ENCODE measurements around the gene FHL3.

Gene FHL3

GRCh38 chr1:37954316-37954971, 50.9 kb downstream of the FHL3 start:
- Histone ChIP-seq H3K27me3 (no peaks in the 10 kb centered on the region), H3K36me3 (peaks cover 34% of the 10 kb centered on the region), H3K4me3 (ENCODE audit: low read depth in 1 of 2, low read length in 1 of 2) (no peak overlapping the region), H3K27ac (no peak overlapping the region), H3K4me1 (ENCODE audit: control insufficient read depth in 1 of 2, insufficient read depth in 1 of 2, low read depth in 1 of 2, low read length in 1 of 2) (no peaks in the 10 kb centered on the region), H3K9me3 (no peaks in the 10 kb centered on the region)
- no peak for TF ChIP-seq CTCF (IDR thresholded peaks at IDR 0.05)

DNA sequence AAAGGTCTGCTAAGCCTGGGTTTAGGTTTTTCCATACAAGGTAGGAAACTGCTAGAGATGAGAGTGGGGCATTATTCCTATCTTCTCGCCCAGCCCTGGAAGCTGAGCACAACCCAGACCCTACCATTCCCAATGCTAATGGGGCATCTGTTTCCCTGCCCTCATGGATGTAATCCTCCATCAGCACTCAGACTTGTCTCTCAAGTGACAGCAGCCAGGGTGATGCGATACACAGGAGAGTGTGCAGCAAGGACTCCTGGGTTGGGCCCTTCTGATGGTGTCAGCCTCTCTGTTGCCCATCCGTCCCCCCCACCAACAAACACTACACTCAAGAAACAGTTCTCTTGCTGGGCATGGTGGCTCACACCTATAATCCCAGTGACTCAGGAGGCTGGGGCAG, 52.6 kb downstream of the FHL3 start:
- H3K4me1 ChIP-seq (ENCODE audit: control insufficient read depth in 1 of 2, insufficient read depth in 1 of 2, low read depth in 1 of 2, low read length in 1 of 2): no peaks in the 10 kb centered on the region
- no peak for TF ChIP-seq CTCF (IDR thresholded peaks at IDR 0.05)
- peaks cover 17% of the 10 kb centered on the region for H3K36me3 ChIP-seq
- no peaks in the 10 kb centered on the region for H3K9me3 ChIP-seq
- H3K27ac ChIP-seq: no peak overlapping the region
- H3K4me3 ChIP-seq (ENCODE audit: low read depth in 1 of 2, low read length in 1 of 2): no peak overlapping the region
- H3K27me3 ChIP-seq: no peaks in the 10 kb centered on the region

DNA sequence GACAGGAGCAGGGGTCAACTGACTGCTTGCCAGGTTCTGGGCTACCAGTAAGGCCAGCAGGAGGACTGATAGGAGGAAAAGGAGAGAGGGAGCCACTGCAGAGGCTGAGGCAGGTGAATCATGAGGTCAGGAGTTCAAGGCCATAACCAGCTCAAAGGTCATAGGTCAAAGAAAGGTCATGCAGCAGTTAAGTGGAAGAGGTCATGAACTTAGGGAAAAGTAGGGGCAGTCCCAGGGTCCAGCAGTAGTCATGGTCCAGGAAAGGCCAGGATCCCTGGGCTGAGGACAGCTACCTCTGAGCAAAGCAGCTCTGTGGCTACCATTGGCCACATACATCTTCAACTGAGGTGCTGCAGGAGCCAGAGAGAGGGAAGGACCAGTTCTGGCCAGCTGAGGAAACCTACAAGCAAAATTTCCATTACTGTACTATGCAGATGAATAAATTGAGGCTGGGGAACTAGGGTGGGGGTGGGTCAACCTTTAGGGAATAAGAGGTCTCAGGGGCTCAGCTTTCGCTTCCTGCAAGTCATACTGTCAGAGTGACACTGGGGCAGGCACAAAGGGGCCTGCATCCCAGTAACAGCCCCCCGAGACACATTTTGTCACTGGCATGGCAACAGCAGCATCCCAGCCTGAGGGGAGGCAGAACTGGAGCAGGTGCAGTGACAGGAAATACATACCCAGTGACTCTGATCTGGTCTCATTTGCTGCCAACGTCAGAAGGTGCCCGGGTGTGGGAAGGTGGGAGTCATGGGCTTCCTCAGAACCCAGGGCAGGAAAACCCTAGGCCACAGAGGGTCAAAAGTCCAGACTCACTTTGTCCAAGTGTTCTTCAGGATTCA, 53.3 kb downstream of the FHL3 start:
- no peak overlapping the region for H3K27ac ChIP-seq
- no peak overlapping the region for H3K4me3 ChIP-seq (ENCODE audit: low read depth in 1 of 2, low read length in 1 of 2)
- H3K27me3 ChIP-seq: no peaks in the 10 kb centered on the region
- TF ChIP-seq CTCF (IDR thresholded peaks at IDR 0.05): no peak
- H3K4me1 ChIP-seq (ENCODE audit: control insufficient read depth in 1 of 2, insufficient read depth in 1 of 2, low read depth in 1 of 2, low read length in 1 of 2): peaks cover 4 to 5% of the 10 kb centered on the region in 2 experiments
- H3K36me3 ChIP-seq: peaks cover 10% of the 10 kb centered on the region
- no peaks in the 10 kb centered on the region for H3K9me3 ChIP-seq

GRCh38 chr1:37951041-37951782, 54.1 kb downstream of the FHL3 start:
- Histone ChIP-seq H3K9me3 (no peaks in the 10 kb centered on the region), H3K27ac (no peak overlapping the region), H3K27me3 (no peaks in the 10 kb centered on the region), H3K36me3 (peaks cover 2% of the 10 kb centered on the region), H3K4me3 (ENCODE audit: low read depth in 1 of 2, low read length in 1 of 2) (no peak overlapping the region), H3K4me1 (ENCODE audit: control insufficient read depth in 1 of 2, insufficient read depth in 1 of 2, low read depth in 1 of 2, low read length in 1 of 2) (peaks cover 12 to 13% of the 10 kb centered on the region in 2 experiments)
- no peak for TF ChIP-seq CTCF (IDR thresholded peaks at IDR 0.05)

GRCh38 chr1:37949524-37950152, 55.7 kb downstream of the FHL3 start:
- H3K4me1 ChIP-seq (ENCODE audit: control insufficient read depth in 1 of 2, insufficient read depth in 1 of 2, low read depth in 1 of 2, low read length in 1 of 2): peaks cover 18 to 20% of the 10 kb centered on the region in 2 experiments
- no peak for TF ChIP-seq CTCF (IDR thresholded peaks at IDR 0.05)
- no peaks in the 10 kb centered on the region for H3K36me3 ChIP-seq
- no peaks in the 10 kb centered on the region for H3K27me3 ChIP-seq
- H3K4me3 ChIP-seq (ENCODE audit: low read depth in 1 of 2, low read length in 1 of 2): no peak overlapping the region
- H3K27ac ChIP-seq: no peak overlapping the region
- H3K9me3 ChIP-seq: no peaks in the 10 kb centered on the region

Data from neutrophil (primary cell).